ENCODE measurements around the gene TCOF1. TPM values are rescaled to one million over a fixed set of nuclear protein-coding genes. Genes with fewer than 3 reads are reported as not detected.
A peak's percentile ranks its signal among the peaks of the same experiment; 100 is the strongest.

Gene TCOF1, protein sequence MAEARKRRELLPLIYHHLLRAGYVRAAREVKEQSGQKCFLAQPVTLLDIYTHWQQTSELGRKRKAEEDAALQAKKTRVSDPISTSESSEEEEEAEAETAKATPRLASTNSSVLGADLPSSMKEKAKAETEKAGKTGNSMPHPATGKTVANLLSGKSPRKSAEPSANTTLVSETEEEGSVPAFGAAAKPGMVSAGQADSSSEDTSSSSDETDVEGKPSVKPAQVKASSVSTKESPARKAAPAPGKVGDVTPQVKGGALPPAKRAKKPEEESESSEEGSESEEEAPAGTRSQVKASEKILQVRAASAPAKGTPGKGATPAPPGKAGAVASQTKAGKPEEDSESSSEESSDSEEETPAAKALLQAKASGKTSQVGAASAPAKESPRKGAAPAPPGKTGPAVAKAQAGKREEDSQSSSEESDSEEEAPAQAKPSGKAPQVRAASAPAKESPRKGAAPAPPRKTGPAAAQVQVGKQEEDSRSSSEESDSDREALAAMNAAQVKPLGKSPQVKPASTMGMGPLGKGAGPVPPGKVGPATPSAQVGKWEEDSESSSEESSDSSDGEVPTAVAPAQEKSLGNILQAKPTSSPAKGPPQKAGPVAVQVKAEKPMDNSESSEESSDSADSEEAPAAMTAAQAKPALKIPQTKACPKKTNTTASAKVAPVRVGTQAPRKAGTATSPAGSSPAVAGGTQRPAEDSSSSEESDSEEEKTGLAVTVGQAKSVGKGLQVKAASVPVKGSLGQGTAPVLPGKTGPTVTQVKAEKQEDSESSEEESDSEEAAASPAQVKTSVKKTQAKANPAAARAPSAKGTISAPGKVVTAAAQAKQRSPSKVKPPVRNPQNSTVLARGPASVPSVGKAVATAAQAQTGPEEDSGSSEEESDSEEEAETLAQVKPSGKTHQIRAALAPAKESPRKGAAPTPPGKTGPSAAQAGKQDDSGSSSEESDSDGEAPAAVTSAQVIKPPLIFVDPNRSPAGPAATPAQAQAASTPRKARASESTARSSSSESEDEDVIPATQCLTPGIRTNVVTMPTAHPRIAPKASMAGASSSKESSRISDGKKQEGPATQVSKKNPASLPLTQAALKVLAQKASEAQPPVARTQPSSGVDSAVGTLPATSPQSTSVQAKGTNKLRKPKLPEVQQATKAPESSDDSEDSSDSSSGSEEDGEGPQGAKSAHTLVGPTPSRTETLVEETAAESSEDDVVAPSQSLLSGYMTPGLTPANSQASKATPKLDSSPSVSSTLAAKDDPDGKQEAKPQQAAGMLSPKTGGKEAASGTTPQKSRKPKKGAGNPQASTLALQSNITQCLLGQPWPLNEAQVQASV (N-terminal part only)
- total RNA-seq: 19.3 TPM
- long read RNA-seq, full-length matches to known transcripts: 7 of 51 reads
- long read RNA-seq, partial matches to known transcripts: 30 of 51 reads
- long read RNA-seq, other reads (novel, unspliced or antisense): 14 of 51 reads

DNA sequence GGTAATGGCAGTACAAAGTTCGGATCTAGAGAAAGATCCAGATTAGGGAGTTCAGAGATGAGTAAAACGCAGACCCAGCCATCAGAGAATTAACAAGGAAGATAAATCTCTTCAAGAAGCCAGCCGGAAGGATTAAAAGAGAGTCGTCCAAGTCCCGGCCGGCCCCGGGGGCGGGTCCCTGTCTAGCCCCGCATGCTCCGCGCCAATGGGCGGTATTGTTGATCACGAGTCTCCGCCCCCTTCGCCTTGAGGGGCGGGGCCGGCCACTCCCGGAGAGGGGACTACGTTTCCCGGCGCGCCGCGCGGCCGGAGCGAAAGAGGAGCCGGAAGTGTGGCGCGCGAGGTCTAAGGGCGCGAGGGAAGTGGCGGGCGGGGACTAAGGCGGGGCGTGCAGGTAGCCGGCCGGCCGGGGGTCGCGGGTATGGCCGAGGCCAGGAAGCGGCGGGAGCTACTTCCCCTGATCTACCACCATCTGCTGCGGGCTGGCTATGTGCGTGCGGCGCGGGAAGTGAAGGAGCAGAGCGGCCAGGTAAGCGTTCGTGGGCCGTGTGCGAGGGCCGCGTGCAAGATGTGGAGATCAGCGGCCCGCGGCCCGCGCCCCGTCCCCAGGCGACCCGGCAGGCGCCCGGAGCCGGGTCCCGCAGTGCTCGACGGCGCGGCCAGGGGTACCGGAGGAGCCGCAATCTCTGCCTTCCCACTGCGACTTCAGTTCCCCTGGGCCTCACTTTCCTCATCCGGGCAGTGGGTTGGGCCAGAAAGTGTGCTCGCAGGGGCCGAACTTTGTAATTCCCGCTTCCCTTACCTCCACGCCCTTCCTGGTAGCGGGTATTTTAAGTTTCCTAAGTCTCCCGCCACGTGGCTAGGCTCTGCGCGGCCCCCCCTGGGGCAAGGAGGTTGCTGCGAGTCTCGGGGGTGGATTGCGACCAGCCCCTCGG is at the start of gene TCOF1:
TCOF1 (plus strand) TSS at position 372 of the 935 bp plus-strand sequence; CDS start at position 422, 50 bp downstream.
- peak within 1 kb of the TSS; percentile 73 for H3K27ac ChIP-seq (replicated peaks)
- H3K36me3 ChIP-seq: peaks cover 19% of the 10 kb centered on the region
- peak; percentile 96 for DNase-seq
- no peaks in the 10 kb centered on the region for H3K9me3 ChIP-seq (replicated peaks)
- peaks cover 25% of the 10 kb centered on the region for H3K4me1 ChIP-seq
- TF ChIP-seq, protein P1, sequence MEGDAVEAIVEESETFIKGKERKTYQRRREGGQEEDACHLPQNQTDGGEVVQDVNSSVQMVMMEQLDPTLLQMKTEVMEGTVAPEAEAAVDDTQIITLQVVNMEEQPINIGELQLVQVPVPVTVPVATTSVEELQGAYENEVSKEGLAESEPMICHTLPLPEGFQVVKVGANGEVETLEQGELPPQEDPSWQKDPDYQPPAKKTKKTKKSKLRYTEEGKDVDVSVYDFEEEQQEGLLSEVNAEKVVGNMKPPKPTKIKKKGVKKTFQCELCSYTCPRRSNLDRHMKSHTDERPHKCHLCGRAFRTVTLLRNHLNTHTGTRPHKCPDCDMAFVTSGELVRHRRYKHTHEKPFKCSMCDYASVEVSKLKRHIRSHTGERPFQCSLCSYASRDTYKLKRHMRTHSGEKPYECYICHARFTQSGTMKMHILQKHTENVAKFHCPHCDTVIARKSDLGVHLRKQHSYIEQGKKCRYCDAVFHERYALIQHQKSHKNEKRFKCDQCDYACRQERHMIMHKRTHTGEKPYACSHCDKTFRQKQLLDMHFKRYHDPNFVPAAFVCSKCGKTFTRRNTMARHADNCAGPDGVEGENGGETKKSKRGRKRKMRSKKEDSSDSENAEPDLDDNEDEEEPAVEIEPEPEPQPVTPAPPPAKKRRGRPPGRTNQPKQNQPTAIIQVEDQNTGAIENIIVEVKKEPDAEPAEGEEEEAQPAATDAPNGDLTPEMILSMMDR (IDR thresholded peaks at IDR 0.05; ENCODE audit: borderline replicate concordance): no peak
- H3K27me3 ChIP-seq (ENCODE audit: low read depth): no peaks in the 10 kb centered on the region
- intact Hi-C loops (cut with micrococcal nuclease): loop anchor here (10.0 kb wide), 1 partner anchor 203 kb away; the partner anchor contains the start of gene PDGFRB
- H3K4me3 ChIP-seq: peak within 1 kb of the TSS; percentile 99

DNA sequence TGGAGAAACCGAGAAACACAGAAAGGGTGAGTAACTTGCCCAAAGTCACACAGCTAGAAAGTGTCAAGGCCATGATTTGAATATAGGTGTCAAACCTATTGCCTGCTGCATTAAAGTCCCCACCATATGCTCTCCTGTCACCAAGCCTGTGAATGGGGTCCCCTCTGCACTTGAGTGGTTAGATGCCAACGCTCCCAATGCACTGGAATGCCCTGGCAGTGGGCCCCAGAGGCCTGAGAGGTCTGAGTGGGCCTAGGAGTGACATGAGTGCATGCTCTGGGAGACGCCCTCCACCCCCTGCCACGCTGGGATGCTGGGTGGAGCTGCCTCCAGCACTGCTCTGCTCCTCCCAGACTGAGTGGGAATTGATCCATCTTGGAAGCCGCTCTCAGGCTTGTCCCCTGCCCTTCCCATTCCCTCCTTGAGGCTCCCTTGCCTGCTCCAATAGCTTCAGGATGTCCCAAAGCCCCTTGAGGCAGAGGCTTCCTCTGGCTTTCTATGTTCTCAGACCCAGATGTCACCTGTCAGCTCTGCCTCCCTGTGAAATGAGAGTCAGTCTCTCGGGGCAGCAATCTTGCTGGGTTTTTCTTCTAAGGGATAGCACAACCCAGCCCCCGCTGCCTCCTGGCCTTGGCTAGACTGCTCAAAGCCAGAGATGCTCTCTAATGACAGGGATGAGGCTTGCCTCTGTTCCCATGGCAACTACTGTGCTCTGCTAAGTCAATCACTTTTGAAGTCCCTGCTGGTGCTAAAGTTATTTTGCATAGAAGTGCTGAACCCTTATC is 48.2 kb upstream of the TCOF1 start:
- Histone ChIP-seq H3K4me3 (no peak overlapping the region), H3K4me1 (peaks cover 2% of the 10 kb centered on the region), H3K27me3 (ENCODE audit: low read depth) (peaks cover 9% of the 10 kb centered on the region), H3K36me3 (no peaks in the 10 kb centered on the region), H3K9me3 (replicated peaks) (no peaks in the 10 kb centered on the region), H3K27ac (replicated peaks) (no peak overlapping the region)
- intact Hi-C loops (cut with micrococcal nuclease): no loop called here
- TF ChIP-seq, protein P1 (IDR thresholded peaks at IDR 0.05; ENCODE audit: borderline replicate concordance): no peak
- DNase-seq: no peak

DNA sequence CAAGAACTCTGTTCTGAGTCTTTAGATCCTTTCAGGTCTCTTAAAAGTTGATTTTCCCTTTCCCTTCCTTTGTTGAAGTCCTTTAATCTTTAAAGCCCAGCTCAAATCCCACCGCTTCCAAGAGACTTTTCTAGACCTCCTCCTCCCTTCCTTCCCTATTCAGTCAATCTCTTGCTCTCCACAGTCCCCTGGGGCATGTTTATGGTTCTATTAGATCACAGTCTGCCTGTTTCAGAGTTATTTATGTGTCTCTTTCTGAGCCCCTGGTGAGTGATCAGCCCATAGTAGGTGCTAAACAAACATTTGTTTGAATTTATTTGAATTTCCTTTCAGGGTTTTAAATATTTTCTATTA is 47.6 kb upstream of the TCOF1 start:
- Histone ChIP-seq H3K4me1 (no peaks in the 10 kb centered on the region), H3K36me3 (no peaks in the 10 kb centered on the region), H3K27me3 (ENCODE audit: low read depth) (peaks cover 3% of the 10 kb centered on the region), H3K4me3 (no peak overlapping the region), H3K27ac (replicated peaks) (no peak overlapping the region), H3K9me3 (replicated peaks) (no peaks in the 10 kb centered on the region)
- intact Hi-C loops (cut with micrococcal nuclease): no loop called here
- TF ChIP-seq, protein P1 (IDR thresholded peaks at IDR 0.05; ENCODE audit: borderline replicate concordance): no peak
- DNase-seq: no peak

DNA sequence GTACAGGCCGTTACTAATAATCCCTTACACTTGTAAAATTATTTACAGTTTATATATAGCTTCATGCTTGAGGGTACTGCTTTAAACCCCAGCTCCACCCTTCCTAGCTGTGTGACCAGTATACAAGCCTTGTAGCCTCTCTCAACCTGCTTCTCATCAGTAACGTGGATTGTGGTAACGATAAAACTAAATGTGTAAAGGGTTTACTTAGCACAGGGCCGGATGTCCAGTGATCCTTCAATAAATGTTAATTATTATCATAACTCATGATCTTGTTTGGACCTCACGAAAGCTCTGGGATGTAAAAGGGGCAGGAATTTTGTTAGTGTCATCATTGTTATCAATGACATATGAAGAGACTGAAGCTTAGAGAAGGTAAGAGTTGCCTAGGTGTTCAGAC is 47.3 kb upstream of the TCOF1 start:
- Histone ChIP-seq H3K9me3 (replicated peaks) (no peaks in the 10 kb centered on the region), H3K27ac (replicated peaks) (no peak overlapping the region), H3K36me3 (no peaks in the 10 kb centered on the region), H3K4me3 (no peak overlapping the region), H3K27me3 (ENCODE audit: low read depth) (no peaks in the 10 kb centered on the region), H3K4me1 (no peaks in the 10 kb centered on the region)
- no peak for DNase-seq
- TF ChIP-seq, protein P1 (IDR thresholded peaks at IDR 0.05; ENCODE audit: borderline replicate concordance): no peak
- intact Hi-C loops (cut with micrococcal nuclease): no loop called here

Data from left ventricle myocardium inferior (tissue), 1 donor.